Measurements from ENCODE around the gene OR51M1. TPM values are rescaled to one million over a fixed set of nuclear protein-coding genes. Genes with fewer than 3 reads are reported as not detected.

Gene OR51M1
- total RNA-seq, 1 donor from 2014 or later, result not detected

DNA sequence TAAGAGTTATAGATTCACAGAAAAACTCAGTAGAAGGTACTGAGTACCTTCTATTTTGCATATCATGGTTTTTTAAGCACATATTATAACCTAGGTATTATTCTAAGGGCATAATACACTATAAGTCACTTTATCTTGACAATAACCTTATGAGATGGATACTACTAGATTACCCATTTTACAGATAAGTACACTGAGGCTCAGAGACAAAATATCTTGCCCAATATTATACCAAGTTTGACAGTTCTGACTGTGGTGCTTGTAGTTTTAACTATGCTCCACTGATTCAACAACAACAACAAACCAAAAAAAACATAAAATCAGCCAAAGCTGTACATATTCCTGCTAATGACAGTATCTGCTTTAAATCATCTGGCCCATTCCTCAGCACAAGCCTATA lies 10.5 kb downstream of the OR51M1 start:
- Histone ChIP-seq H3K9me3 (no peaks in the 10 kb centered on the region), H3K27ac (no peak overlapping the region), H3K4me3 (no peak overlapping the region), H3K4me1 (no peaks in the 10 kb centered on the region), H3K36me3 (no peaks in the 10 kb centered on the region), H3K27me3 (no peaks in the 10 kb centered on the region)
- no peak for DNase-seq (ENCODE audit: extremely low spot score in 2 of 2)
- intact Hi-C loops (cut with DNase I), result no loop called here
- TF ChIP-seq, protein P1, sequence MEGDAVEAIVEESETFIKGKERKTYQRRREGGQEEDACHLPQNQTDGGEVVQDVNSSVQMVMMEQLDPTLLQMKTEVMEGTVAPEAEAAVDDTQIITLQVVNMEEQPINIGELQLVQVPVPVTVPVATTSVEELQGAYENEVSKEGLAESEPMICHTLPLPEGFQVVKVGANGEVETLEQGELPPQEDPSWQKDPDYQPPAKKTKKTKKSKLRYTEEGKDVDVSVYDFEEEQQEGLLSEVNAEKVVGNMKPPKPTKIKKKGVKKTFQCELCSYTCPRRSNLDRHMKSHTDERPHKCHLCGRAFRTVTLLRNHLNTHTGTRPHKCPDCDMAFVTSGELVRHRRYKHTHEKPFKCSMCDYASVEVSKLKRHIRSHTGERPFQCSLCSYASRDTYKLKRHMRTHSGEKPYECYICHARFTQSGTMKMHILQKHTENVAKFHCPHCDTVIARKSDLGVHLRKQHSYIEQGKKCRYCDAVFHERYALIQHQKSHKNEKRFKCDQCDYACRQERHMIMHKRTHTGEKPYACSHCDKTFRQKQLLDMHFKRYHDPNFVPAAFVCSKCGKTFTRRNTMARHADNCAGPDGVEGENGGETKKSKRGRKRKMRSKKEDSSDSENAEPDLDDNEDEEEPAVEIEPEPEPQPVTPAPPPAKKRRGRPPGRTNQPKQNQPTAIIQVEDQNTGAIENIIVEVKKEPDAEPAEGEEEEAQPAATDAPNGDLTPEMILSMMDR (IDR thresholded peaks at IDR 0.05), result no peak
- no peak for TF ChIP-seq POLR2A (IDR thresholded peaks at IDR 0.05)
- TF ChIP-seq POLR2AphosphoS5 (IDR thresholded peaks at IDR 0.05; ENCODE audit: insufficient read depth in 1 of 2, low read depth in 1 of 2), result no peak

DNA sequence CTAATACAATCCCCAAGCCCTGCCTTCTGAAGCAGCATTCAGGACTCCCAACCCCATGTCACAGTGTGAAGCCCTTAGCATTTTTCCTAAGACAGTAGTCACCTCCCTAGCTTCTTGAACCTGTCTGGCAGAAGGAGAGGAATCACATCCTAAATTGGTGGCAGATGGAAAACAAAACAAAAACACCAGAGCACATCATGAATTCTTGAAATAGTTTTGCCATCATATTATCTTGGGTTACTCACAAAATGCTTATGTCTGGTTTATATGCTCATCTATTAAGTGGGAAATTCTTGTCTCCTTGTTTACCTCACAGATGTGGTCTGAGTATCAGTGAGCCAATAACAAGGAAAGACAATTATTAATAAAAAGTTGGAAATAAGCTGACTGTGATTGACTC lies 15.3 kb downstream of the OR51M1 start:
- no peaks in the 10 kb centered on the region for H3K27me3 ChIP-seq
- H3K9me3 ChIP-seq, result no peaks in the 10 kb centered on the region
- no peaks in the 10 kb centered on the region for H3K36me3 ChIP-seq
- intact Hi-C loops (cut with DNase I), result no loop called here
- H3K4me3 ChIP-seq, result no peak overlapping the region
- no peak for DNase-seq (ENCODE audit: extremely low spot score in 2 of 2)
- no peaks in the 10 kb centered on the region for H3K4me1 ChIP-seq
- TF ChIP-seq, protein P1 (IDR thresholded peaks at IDR 0.05), result no peak
- TF ChIP-seq POLR2A (IDR thresholded peaks at IDR 0.05), result no peak
- H3K27ac ChIP-seq, result no peak overlapping the region

DNA sequence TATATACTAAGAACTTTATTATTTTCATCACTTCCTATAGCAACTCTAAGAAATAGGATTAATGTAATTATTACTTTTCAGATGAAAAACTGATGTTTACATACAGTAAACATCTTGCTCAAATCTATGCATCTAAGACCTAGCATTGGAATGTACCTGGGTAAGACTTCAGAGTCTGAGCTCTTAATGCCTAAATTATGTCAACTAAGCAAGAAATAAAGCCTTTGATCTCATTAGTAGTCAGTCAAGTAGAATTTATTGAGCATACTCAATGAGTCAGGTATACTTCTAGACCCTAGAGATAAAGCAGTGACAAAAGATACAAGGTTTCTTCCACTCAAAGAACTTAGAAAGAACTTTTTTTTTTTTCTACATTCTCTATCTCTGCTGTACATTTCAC lies 21.6 kb downstream of the OR51M1 start:
- no peaks in the 10 kb centered on the region for H3K27me3 ChIP-seq
- TF ChIP-seq POLR2AphosphoS5 (IDR thresholded peaks at IDR 0.05; ENCODE audit: insufficient read depth in 1 of 2, low read depth in 1 of 2), result no peak
- TF ChIP-seq POLR2A (IDR thresholded peaks at IDR 0.05), result no peak
- TF ChIP-seq, protein P1 (IDR thresholded peaks at IDR 0.05), result no peak
- intact Hi-C loops (cut with DNase I), result no loop called here
- no peaks in the 10 kb centered on the region for H3K9me3 ChIP-seq
- H3K36me3 ChIP-seq, result no peaks in the 10 kb centered on the region
- no peak overlapping the region for H3K4me3 ChIP-seq
- no peaks in the 10 kb centered on the region for H3K4me1 ChIP-seq
- no peak overlapping the region for H3K27ac ChIP-seq
- no peak for DNase-seq (ENCODE audit: extremely low spot score in 2 of 2)

DNA sequence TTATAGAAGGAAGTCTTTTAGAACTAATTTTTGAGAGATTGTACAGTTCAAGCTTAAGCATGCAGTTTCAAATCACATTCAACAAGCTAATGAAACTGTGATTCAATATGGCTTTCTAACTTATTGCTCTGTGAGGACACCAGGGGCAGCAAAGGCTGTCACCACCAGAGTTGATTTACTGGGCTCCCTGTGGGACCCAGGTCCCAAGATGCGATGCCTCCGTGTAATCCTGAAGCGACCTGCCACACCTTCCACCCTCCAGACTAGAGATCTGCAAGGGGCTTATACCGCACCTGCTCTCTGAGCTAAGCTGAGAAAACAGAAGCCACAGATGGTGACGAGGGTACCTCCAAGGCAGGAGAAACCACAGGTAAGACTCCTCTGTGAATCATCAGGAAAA lies 37.4 kb downstream of the OR51M1 start:
- no peak for DNase-seq (ENCODE audit: extremely low spot score in 2 of 2)
- TF ChIP-seq POLR2A (IDR thresholded peaks at IDR 0.05), result no peak
- no peak for TF ChIP-seq POLR2AphosphoS5 (IDR thresholded peaks at IDR 0.05; ENCODE audit: insufficient read depth in 1 of 2, low read depth in 1 of 2)
- TF ChIP-seq, protein P1 (IDR thresholded peaks at IDR 0.05), result no peak
- H3K4me3 ChIP-seq, result no peak overlapping the region
- H3K36me3 ChIP-seq, result no peaks in the 10 kb centered on the region
- H3K27me3 ChIP-seq, result no peaks in the 10 kb centered on the region
- no peak overlapping the region for H3K27ac ChIP-seq
- intact Hi-C loops (cut with DNase I), result no loop called here
- no peaks in the 10 kb centered on the region for H3K4me1 ChIP-seq
- H3K9me3 ChIP-seq, result no peaks in the 10 kb centered on the region

DNA sequence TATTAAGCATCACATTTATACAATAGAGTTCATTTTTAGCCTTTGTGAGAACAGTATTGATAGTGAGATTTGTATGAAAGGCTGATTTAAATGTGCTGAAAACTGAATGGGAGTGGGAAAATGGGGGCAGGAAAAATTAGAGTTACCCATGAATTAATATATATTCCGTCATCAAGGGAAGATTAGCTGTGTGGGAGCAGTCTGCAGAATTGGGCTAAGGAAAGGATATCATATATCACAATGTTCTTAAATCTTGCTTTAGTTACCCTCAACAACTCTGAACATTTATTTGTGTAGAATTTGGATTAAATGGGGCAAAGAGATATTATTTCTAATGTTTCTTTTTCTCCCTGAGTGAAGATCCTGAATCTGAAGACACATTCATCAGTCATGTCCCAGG lies 38.2 kb downstream of the OR51M1 start, which contains the start of gene OR51Q1:
OR51Q1 (plus strand) TSS at position 301 of the 400 bp plus-strand sequence; CDS start at position 391, 90 bp downstream.
- Histone ChIP-seq H3K27ac (no peak within 1 kb of the TSS), H3K36me3 (no peaks in the 10 kb centered on the region), H3K27me3 (no peaks in the 10 kb centered on the region), H3K4me1 (no peaks in the 10 kb centered on the region), H3K9me3 (no peaks in the 10 kb centered on the region), H3K4me3 (no peak within 1 kb of the TSS)
- TF ChIP-seq POLR2AphosphoS5 (IDR thresholded peaks at IDR 0.05; ENCODE audit: insufficient read depth in 1 of 2, low read depth in 1 of 2) (no peak), POLR2A (IDR thresholded peaks at IDR 0.05) (no peak)
- TF ChIP-seq, protein P1 (IDR thresholded peaks at IDR 0.05), result no peak
- intact Hi-C loops (cut with DNase I), result no loop called here
- no peak for DNase-seq (ENCODE audit: extremely low spot score in 2 of 2)
